ENCODE results near the gene ATP1B2.
A peak's percentile ranks its signal among the peaks of the same experiment; 100 is the strongest.

ATP1B2 gene

DNA sequence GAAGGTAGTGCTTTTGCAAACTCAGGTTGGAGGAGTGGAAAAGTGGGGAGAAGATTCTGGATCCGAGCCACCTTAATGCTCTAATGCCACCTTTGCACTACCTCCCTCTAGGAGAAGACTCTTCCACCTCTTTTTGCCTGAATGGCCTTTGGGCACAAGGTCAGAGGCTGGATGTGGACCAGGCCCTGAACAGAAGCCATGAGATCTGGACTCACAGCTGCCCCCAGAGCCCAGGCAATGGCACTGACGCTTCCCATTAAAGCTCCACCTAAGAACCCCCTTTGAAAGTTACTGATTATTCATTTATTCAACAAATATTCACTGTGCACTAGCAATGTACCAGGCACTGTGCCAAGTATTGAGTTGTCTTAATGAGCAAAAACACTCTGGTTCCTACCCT lies 17.6 kb upstream of the ATP1B2 start:
- no peak for ATAC-seq
- TF ChIP-seq PPARA (CRISPR knock-in tag; IDR thresholded peaks at IDR 0.05; ENCODE audit: borderline replicate concordance) (no peak), ZFP3 (CRISPR knock-in tag; IDR thresholded peaks at IDR 0.05) (no peak), ESRRG (CRISPR knock-in tag; IDR thresholded peaks at IDR 0.05) (no peak), ARNTL (CRISPR knock-in tag; IDR thresholded peaks at IDR 0.05; ENCODE audit: borderline replicate concordance, low read depth) (no peak), BACH2 (CRISPR knock-in tag; IDR thresholded peaks at IDR 0.05; ENCODE audit: borderline replicate concordance) (no peak), CSDC2 (CRISPR knock-in tag; IDR thresholded peaks at IDR 0.05) (no peak), SNAI2 (CRISPR knock-in tag; IDR thresholded peaks at IDR 0.05) (no peak), ZNF70 (CRISPR knock-in tag; IDR thresholded peaks at IDR 0.05) (no peak), ISL1 (CRISPR knock-in tag; IDR thresholded peaks at IDR 0.05) (no peak), TOX (CRISPR knock-in tag; IDR thresholded peaks at IDR 0.05; ENCODE audit: borderline replicate concordance) (no peak), ZNF565 (CRISPR knock-in tag; conservative IDR thresholded peaks at IDR 0.05; ENCODE audit: low read depth) (no peak)
- TF ChIP-seq, protein P1, sequence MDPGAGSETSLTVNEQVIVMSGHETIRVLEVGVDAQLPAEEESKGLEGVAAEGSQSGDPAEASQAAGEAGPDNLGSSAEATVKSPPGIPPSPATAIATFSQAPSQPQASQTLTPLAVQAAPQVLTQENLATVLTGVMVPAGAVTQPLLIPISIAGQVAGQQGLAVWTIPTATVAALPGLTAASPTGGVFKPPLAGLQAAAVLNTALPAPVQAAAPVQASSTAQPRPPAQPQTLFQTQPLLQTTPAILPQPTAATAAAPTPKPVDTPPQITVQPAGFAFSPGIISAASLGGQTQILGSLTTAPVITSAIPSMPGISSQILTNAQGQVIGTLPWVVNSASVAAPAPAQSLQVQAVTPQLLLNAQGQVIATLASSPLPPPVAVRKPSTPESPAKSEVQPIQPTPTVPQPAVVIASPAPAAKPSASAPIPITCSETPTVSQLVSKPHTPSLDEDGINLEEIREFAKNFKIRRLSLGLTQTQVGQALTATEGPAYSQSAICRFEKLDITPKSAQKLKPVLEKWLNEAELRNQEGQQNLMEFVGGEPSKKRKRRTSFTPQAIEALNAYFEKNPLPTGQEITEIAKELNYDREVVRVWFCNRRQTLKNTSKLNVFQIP (CRISPR knock-in tag; IDR thresholded peaks at IDR 0.05; ENCODE audit: borderline replicate concordance, low read depth) = no peak
- TF ChIP-seq, protein P2, sequence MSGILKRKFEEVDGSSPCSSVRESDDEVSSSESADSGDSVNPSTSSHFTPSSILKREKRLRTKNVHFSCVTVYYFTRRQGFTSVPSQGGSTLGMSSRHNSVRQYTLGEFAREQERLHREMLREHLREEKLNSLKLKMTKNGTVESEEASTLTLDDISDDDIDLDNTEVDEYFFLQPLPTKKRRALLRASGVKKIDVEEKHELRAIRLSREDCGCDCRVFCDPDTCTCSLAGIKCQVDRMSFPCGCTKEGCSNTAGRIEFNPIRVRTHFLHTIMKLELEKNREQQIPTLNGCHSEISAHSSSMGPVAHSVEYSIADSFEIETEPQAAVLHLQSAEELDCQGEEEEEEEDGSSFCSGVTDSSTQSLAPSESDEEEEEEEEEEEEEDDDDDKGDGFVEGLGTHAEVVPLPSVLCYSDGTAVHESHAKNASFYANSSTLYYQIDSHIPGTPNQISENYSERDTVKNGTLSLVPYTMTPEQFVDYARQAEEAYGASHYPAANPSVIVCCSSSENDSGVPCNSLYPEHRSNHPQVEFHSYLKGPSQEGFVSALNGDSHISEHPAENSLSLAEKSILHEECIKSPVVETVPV (CRISPR knock-in tag; IDR thresholded peaks at IDR 0.05) = no peak

DNA sequence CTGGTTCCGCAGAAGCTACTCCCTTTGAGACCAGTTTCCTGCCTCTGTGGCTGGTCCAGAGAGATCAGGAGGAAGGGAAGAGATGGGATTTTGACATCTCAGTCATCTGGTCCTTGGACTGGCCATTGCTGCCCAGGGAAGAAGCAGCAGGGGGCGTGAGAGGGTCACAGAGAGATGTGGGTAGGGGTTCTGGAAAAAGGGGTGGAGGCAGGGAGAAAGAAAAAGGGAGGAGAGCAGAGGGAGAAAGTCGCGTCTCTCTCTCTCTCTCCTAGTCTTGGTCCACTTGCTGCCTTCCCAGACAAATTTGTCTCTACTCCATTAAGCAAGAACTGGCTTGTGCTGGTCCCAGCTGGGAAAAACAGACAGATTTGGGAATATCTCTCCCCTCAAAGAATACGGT lies 16.3 kb upstream of the ATP1B2 start:
- TF ChIP-seq ZNF70 (CRISPR knock-in tag; IDR thresholded peaks at IDR 0.05) (no peak), ARNTL (CRISPR knock-in tag; IDR thresholded peaks at IDR 0.05; ENCODE audit: borderline replicate concordance, low read depth) (no peak), PPARA (CRISPR knock-in tag; IDR thresholded peaks at IDR 0.05; ENCODE audit: borderline replicate concordance) (no peak), RARB (CRISPR knock-in tag; IDR thresholded peaks at IDR 0.05) (no peak), TOX (CRISPR knock-in tag; IDR thresholded peaks at IDR 0.05; ENCODE audit: borderline replicate concordance) (no peak), ZNF565 (CRISPR knock-in tag; conservative IDR thresholded peaks at IDR 0.05; ENCODE audit: low read depth) (no peak), ZNF8 (CRISPR knock-in tag; IDR thresholded peaks at IDR 0.05) (no peak), GLIS3 (CRISPR knock-in tag; IDR thresholded peaks at IDR 0.05) (no peak), ZFP30 (CRISPR knock-in tag; IDR thresholded peaks at IDR 0.05) (no peak), OSR1 (CRISPR knock-in tag; IDR thresholded peaks at IDR 0.05) (no peak), SNAI2 (CRISPR knock-in tag; IDR thresholded peaks at IDR 0.05) (no peak), TCF4 (CRISPR knock-in tag; IDR thresholded peaks at IDR 0.05; ENCODE audit: borderline replicate concordance) (no peak), ESRRG (CRISPR knock-in tag; IDR thresholded peaks at IDR 0.05) (no peak), ZC3H10 (CRISPR knock-in tag; IDR thresholded peaks at IDR 0.05) (no peak), ISL1 (CRISPR knock-in tag; IDR thresholded peaks at IDR 0.05) (no peak)
- TF ChIP-seq, protein P3, sequence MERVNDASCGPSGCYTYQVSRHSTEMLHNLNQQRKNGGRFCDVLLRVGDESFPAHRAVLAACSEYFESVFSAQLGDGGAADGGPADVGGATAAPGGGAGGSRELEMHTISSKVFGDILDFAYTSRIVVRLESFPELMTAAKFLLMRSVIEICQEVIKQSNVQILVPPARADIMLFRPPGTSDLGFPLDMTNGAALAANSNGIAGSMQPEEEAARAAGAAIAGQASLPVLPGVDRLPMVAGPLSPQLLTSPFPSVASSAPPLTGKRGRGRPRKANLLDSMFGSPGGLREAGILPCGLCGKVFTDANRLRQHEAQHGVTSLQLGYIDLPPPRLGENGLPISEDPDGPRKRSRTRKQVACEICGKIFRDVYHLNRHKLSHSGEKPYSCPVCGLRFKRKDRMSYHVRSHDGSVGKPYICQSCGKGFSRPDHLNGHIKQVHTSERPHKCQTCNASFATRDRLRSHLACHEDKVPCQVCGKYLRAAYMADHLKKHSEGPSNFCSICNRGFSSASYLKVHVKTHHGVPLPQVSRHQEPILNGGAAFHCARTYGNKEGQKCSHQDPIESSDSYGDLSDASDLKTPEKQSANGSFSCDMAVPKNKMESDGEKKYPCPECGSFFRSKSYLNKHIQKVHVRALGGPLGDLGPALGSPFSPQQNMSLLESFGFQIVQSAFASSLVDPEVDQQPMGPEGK (CRISPR knock-in tag; IDR thresholded peaks at IDR 0.05; ENCODE audit: borderline replicate concordance) = no peak
- TF ChIP-seq, protein P1 (CRISPR knock-in tag; IDR thresholded peaks at IDR 0.05; ENCODE audit: borderline replicate concordance, low read depth) = no peak
- TF ChIP-seq, protein P4, sequence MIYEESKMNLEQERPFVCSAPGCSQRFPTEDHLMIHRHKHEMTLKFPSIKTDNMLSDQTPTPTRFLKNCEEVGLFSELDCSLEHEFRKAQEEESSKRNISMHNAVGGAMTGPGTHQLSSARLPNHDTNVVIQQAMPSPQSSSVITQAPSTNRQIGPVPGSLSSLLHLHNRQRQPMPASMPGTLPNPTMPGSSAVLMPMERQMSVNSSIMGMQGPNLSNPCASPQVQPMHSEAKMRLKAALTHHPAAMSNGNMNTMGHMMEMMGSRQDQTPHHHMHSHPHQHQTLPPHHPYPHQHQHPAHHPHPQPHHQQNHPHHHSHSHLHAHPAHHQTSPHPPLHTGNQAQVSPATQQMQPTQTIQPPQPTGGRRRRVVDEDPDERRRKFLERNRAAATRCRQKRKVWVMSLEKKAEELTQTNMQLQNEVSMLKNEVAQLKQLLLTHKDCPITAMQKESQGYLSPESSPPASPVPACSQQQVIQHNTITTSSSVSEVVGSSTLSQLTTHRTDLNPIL (CRISPR knock-in tag; IDR thresholded peaks at IDR 0.05; ENCODE audit: low read depth) = no peak
- TF ChIP-seq, protein P2 (CRISPR knock-in tag; IDR thresholded peaks at IDR 0.05) = no peak
- ATAC-seq = peak; percentile 91

Measured in SK-N-SH treated with all-trans-retinoic acid at 6 μM for 48 hours (cell line).